ENCODE data around the gene GRK4. TPM values are rescaled to one million over a fixed set of nuclear protein-coding genes. Genes with fewer than 3 reads are reported as not detected.

Gene GRK4
- total RNA-seq, 1 donor from 2014 or later = 14.8 TPM

DNA sequence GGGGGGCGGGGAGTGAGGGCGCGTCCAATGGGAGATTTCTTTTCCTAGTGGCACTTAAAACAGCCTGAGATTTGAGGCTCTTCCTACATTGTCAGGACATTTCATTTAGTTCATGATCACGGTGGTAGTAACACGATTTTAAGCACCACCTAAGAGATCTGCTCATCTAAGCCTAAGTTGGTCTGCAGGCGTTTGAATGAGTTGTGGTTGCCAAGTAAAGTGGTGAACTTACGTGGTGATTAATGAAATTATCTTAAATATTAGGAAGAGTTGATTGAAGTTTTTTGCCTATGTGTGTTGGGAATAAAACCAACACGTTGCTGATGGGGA is 112.2 kb downstream of the GRK4 start:
- intact Hi-C loops (cut with DNase I) = no loop called here
- DNase-seq (ENCODE audit: low spot score) (no peak), ATAC-seq (no peak)

- DNase-seq (ENCODE audit: low spot score) (no peak), ATAC-seq (no peak)
- intact Hi-C loops (cut with DNase I) = no loop called here
These were observed 114.4 kb downstream of the GRK4 start for GRCh38 chr4:3077796-3078195.

GRCh38 chr4:3079694-3080123 is 116.3 kb downstream of the GRK4 start:
- no peak for DNase-seq (ENCODE audit: low spot score)
- no peak for ATAC-seq
- intact Hi-C loops (cut with DNase I) = loop anchor here (5.0 kb wide), 1 partner anchor 793 kb away; no protein-coding TSS in a partner anchor

- intact Hi-C loops (cut with DNase I) = loop anchor here (5.0 kb wide), 1 partner anchor 789 kb away; no protein-coding TSS in a partner anchor
These were observed 119.6 kb downstream of the GRK4 start for GRCh38 chr4:3082925-3083515.

GRCh38 chr4:3083732-3084131 is 120.4 kb downstream of the GRK4 start:
- no peak for ATAC-seq

More at GRCh38 chr4:3082925-3083515, 119.6 kb downstream of the GRK4 start:
- ATAC-seq = no peak
- no peak for DNase-seq (ENCODE audit: low spot score)

GRCh38 chr4:3085948-3086670 is 122.7 kb downstream of the GRK4 start:
- ATAC-seq (no peak), DNase-seq (ENCODE audit: low spot score) (no peak)
- intact Hi-C loops (cut with DNase I) = no loop called here

More at GRCh38 chr4:3083732-3084131, 120.4 kb downstream of the GRK4 start:
- DNase-seq (ENCODE audit: low spot score) = no peak
- intact Hi-C loops (cut with DNase I) = loop anchor here (5.0 kb wide), 1 partner anchor 789 kb away; no protein-coding TSS in a partner anchor

DNA sequence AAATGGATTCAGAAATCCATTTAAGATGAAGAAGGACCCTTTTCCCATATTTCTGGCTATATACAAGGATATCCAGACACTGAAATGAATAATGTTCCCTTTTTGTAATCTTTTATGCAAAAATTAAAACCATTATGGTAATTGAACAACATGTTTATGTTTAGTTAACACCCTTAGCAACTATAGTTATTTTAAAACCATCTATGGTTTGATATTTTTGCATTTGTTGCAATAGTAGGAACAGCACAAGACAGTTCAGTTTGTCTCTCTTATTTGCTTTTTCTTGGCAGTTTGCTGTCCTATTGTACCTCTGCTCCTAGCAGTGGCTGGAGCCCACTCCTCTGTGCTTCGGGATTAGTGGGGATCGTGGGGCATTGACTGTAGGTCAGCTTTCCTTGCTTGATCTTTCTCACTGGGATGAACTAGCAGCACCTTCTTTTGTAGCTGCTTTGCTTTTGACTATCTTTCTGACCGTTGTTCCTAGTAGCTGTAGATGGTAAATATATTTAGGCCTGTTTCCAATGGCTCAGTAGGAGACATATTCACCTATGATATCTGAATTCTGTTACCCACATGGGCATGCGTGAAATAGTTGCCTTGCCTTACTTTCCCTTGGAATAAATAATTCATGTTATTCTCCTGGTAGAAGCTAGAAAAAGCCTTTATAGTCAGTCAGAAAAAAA is 123.9 kb downstream of the GRK4 start:
- DNase-seq (ENCODE audit: low spot score) (no peak), ATAC-seq (no peak)
- intact Hi-C loops (cut with DNase I) = no loop called here

Other genes starting within 250 kb of the GRK4 start
- gene TNIP2, start 207.2 kb upstream of the GRK4 start, total RNA-seq = 34.9 TPM
- 82.7 TPM for gene SH3BP2, start 170.5 kb upstream of the GRK4 start, total RNA-seq
- gene ADD1, start 119.7 kb upstream of the GRK4 start, total RNA-seq = 429 TPM
- gene NOP14, start 165 bp upstream of the GRK4 start, total RNA-seq = 20.0 TPM
- not detected for gene HTT-AS, start 111.0 kb downstream of the GRK4 start, total RNA-seq
- gene HTT, start 111.1 kb downstream of the GRK4 start, total RNA-seq = 67.8 TPM

All from sciatic nerve (tissue), 2 donors.